ENCODE data around the gene TRAP1.

- TF ChIP-seq, protein P1, sequence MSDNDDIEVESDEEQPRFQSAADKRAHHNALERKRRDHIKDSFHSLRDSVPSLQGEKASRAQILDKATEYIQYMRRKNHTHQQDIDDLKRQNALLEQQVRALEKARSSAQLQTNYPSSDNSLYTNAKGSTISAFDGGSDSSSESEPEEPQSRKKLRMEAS (IDR thresholded peaks at IDR 0.05): no peak
- TF ChIP-seq, protein P2, sequence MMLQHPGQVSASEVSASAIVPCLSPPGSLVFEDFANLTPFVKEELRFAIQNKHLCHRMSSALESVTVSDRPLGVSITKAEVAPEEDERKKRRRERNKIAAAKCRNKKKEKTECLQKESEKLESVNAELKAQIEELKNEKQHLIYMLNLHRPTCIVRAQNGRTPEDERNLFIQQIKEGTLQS (IDR thresholded peaks at IDR 0.05): no peak
- TF ChIP-seq, protein P3, sequence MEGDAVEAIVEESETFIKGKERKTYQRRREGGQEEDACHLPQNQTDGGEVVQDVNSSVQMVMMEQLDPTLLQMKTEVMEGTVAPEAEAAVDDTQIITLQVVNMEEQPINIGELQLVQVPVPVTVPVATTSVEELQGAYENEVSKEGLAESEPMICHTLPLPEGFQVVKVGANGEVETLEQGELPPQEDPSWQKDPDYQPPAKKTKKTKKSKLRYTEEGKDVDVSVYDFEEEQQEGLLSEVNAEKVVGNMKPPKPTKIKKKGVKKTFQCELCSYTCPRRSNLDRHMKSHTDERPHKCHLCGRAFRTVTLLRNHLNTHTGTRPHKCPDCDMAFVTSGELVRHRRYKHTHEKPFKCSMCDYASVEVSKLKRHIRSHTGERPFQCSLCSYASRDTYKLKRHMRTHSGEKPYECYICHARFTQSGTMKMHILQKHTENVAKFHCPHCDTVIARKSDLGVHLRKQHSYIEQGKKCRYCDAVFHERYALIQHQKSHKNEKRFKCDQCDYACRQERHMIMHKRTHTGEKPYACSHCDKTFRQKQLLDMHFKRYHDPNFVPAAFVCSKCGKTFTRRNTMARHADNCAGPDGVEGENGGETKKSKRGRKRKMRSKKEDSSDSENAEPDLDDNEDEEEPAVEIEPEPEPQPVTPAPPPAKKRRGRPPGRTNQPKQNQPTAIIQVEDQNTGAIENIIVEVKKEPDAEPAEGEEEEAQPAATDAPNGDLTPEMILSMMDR (IDR thresholded peaks at IDR 0.05; ENCODE audit: low read depth, low read length, missing input control): no peak
- TF ChIP-seq TAF1 (conservative IDR thresholded peaks at IDR 0.05) (no peak), EGR1 (IDR thresholded peaks at IDR 0.05; ENCODE audit: low read depth in 2 of 2) (no peak), JUND (IDR thresholded peaks at IDR 0.05) (no peak), HNF4G (IDR thresholded peaks at IDR 0.05) (no peak), YY1 (IDR thresholded peaks at IDR 0.05) (no peak)
- TF ChIP-seq, protein P4, sequence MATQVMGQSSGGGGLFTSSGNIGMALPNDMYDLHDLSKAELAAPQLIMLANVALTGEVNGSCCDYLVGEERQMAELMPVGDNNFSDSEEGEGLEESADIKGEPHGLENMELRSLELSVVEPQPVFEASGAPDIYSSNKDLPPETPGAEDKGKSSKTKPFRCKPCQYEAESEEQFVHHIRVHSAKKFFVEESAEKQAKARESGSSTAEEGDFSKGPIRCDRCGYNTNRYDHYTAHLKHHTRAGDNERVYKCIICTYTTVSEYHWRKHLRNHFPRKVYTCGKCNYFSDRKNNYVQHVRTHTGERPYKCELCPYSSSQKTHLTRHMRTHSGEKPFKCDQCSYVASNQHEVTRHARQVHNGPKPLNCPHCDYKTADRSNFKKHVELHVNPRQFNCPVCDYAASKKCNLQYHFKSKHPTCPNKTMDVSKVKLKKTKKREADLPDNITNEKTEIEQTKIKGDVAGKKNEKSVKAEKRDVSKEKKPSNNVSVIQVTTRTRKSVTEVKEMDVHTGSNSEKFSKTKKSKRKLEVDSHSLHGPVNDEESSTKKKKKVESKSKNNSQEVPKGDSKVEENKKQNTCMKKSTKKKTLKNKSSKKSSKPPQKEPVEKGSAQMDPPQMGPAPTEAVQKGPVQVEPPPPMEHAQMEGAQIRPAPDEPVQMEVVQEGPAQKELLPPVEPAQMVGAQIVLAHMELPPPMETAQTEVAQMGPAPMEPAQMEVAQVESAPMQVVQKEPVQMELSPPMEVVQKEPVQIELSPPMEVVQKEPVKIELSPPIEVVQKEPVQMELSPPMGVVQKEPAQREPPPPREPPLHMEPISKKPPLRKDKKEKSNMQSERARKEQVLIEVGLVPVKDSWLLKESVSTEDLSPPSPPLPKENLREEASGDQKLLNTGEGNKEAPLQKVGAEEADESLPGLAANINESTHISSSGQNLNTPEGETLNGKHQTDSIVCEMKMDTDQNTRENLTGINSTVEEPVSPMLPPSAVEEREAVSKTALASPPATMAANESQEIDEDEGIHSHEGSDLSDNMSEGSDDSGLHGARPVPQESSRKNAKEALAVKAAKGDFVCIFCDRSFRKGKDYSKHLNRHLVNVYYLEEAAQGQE (IDR thresholded peaks at IDR 0.05): no peak
These were observed 55.4 kb downstream of the TRAP1 start for GRCh38 chr16:3661922-3662321.

Measured in liver (tissue), 3 donors.